GM21737 (cell line): ENCODE measurements around the gene GRIN2C.
A peak's percentile ranks its signal among the peaks of the same experiment; 100 is the strongest.
"Not testable (repeated sequence)": the region's sequence is repeated elsewhere in the genome, so short reads cannot be mapped to it uniquely, and the experiment has no call there.

Experiments
- ATAC-seq: cut with Tn5 transposase; IDR thresholded peaks from one replicate; pipeline ENCODE4 v1.9.1; 2021; ENCODE audit warnings: mild to moderate bottlenecking, moderate library complexity; ENCODE audit not compliant: unreplicated experiment

GRIN2C gene

GRCh38 chr17:74881073-74881472 is 21.4 kb upstream of the GRIN2C start:
- ATAC-seq = no peak

GRCh38 chr17:74879308-74879707 is 19.6 kb upstream of the GRIN2C start:
- ATAC-seq = no peak

- no peak for ATAC-seq
These were observed 19.0 kb upstream of the GRIN2C start for GRCh38 chr17:74878658-74879057.

GRCh38 chr17:74877592-74878548 is 18.2 kb upstream of the GRIN2C start:
- ATAC-seq = no peak

- no peak for ATAC-seq
These were observed 16.4 kb upstream of the GRIN2C start for GRCh38 chr17:74875977-74876593.

GRCh38 chr17:74875155-74875976 is 15.7 kb upstream of the GRIN2C start:
- ATAC-seq = no peak

GRCh38 chr17:74874615-74875037 is 14.9 kb upstream of the GRIN2C start:
- ATAC-seq = no peak

- no peak for ATAC-seq
These were observed 14.4 kb upstream of the GRIN2C start for GRCh38 chr17:74873874-74874614.

GRCh38 chr17:74873037-74873873 is 13.6 kb upstream of the GRIN2C start:
- ATAC-seq = peak; percentile 84

GRCh38 chr17:74872313-74873036 is 12.8 kb upstream of the GRIN2C start, which contains the start of gene FDXR:
TSS of gene FDXR (minus strand) at chr17:74872994. CDS start at chr17:74872944, 50 bp downstream.
- ATAC-seq = no peak

- no peak for ATAC-seq
These were observed 11.8 kb upstream of the GRIN2C start for GRCh38 chr17:74871356-74872076.

- ATAC-seq = no peak
These were observed 10.8 kb upstream of the GRIN2C start for GRCh38 chr17:74870512-74870911.

GRCh38 chr17:74870028-74870427 is 10.3 kb upstream of the GRIN2C start:
- ATAC-seq = not testable (repeated sequence)

GRCh38 chr17:74868908-74869255 is 9.2 kb upstream of the GRIN2C start:
- ATAC-seq = no peak

- no peak for ATAC-seq
These were observed 8.7 kb upstream of the GRIN2C start for GRCh38 chr17:74868251-74868907.

GRCh38 chr17:74866198-74866835 is 6.6 kb upstream of the GRIN2C start:
- no peak for ATAC-seq

GRCh38 chr17:74865504-74866197 is 6.0 kb upstream of the GRIN2C start:
- no peak for ATAC-seq
